Measurements from ENCODE around the gene SPDYE4. TPM values are rescaled to one million over a fixed set of nuclear protein-coding genes. Genes with fewer than 3 reads are reported as not detected.
A peak's percentile ranks its signal among the peaks of the same experiment; 100 is the strongest.
"Not testable (repeated sequence)": the region's sequence is repeated elsewhere in the genome, so short reads cannot be mapped to it uniquely, and the experiment has no call there.

Gene SPDYE4, protein sequence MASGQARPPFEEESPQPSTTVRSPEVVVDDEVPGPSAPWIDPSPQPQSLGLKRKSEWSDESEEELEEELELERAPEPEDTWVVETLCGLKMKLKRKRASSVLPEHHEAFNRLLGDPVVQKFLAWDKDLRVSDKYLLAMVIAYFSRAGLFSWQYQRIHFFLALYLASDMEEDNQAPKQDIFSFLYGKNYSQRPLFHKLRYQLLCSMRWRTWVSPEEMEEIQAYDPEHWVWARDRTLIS
- not detected in 2 replicates for total RNA-seq
- not detected in 2 replicates for polyA plus RNA-seq

GRCh38 chr17:8758137-8758596 lies at the start of gene SPDYE4:
SPDYE4 (minus strand) TSS chr17:8758546; CDS start chr17:8758382, 164 bp downstream.
- no peak for DNase-seq (ENCODE audit: low read depth in 1 of 2, low spot score in 1 of 2)
- Histone ChIP-seq H3K36me3 (no peaks in the 10 kb centered on the region), H3K4me3 (no peak within 1 kb of the TSS), H3K27me3 (no peaks in the 10 kb centered on the region), H3K4me1 (ENCODE audit: low read depth) (no peaks in the 10 kb centered on the region), H3K27ac (no peak within 1 kb of the TSS), H3K9me3 (ENCODE audit: low read depth) (no peaks in the 10 kb centered on the region)
- TF ChIP-seq, protein P1, sequence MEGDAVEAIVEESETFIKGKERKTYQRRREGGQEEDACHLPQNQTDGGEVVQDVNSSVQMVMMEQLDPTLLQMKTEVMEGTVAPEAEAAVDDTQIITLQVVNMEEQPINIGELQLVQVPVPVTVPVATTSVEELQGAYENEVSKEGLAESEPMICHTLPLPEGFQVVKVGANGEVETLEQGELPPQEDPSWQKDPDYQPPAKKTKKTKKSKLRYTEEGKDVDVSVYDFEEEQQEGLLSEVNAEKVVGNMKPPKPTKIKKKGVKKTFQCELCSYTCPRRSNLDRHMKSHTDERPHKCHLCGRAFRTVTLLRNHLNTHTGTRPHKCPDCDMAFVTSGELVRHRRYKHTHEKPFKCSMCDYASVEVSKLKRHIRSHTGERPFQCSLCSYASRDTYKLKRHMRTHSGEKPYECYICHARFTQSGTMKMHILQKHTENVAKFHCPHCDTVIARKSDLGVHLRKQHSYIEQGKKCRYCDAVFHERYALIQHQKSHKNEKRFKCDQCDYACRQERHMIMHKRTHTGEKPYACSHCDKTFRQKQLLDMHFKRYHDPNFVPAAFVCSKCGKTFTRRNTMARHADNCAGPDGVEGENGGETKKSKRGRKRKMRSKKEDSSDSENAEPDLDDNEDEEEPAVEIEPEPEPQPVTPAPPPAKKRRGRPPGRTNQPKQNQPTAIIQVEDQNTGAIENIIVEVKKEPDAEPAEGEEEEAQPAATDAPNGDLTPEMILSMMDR (IDR thresholded peaks at IDR 0.05; ENCODE audit: low read depth, low read length), result no peak

DNA sequence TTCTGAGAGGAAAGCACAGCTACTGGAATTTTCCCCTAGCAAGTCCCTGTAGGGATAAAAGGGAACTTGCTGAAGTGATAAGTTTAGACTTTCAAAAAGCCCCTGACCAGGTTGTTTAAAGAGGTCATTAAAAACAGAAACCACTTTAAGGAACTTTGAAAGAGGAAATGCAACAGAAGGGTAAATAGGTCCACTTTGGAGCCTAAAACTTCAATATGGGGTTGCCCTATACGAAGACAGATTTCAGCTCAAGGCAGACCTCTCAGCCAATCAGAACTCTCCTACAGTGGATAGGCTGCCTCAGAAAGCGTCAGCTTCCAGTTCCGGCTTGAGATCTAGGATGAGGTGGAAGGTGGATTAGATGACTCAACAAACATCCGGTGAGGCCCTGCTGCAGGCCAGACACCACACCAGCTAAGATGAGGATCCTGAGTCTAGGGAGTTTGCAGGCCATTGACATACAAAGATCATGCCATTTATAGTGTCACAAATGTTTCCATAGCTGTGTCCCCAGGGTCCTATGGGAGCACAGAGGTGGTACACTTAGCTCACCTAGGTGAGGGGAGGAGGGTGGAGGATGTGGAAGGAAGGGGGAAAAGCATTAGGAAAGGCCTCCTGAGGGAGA lies 48.7 kb upstream of the SPDYE4 start:
- H3K4me1 ChIP-seq (ENCODE audit: low read depth), result no peaks in the 10 kb centered on the region
- no peak overlapping the region for H3K4me3 ChIP-seq
- H3K27ac ChIP-seq, result no peak overlapping the region
- TF ChIP-seq, protein P1 (IDR thresholded peaks at IDR 0.05; ENCODE audit: low read depth, low read length), result no peak
- H3K9me3 ChIP-seq (ENCODE audit: low read depth), result no peaks in the 10 kb centered on the region
- no peaks in the 10 kb centered on the region for H3K27me3 ChIP-seq
- no peaks in the 10 kb centered on the region for H3K36me3 ChIP-seq
- no peak for DNase-seq (ENCODE audit: low read depth in 1 of 2, low spot score in 1 of 2)

- TF ChIP-seq, protein P1 (IDR thresholded peaks at IDR 0.05; ENCODE audit: low read depth, low read length), result no peak
- Histone ChIP-seq H3K36me3 (no peaks in the 10 kb centered on the region), H3K27me3 (no peaks in the 10 kb centered on the region), H3K4me1 (ENCODE audit: low read depth) (no peaks in the 10 kb centered on the region), H3K4me3 (no peak overlapping the region), H3K9me3 (ENCODE audit: low read depth) (no peaks in the 10 kb centered on the region), H3K27ac (no peak overlapping the region)
- DNase-seq (ENCODE audit: low read depth in 1 of 2, low spot score in 1 of 2), result no peak
These were observed 48.0 kb upstream of the SPDYE4 start for GRCh38 chr17:8806253-8806925.

DNA sequence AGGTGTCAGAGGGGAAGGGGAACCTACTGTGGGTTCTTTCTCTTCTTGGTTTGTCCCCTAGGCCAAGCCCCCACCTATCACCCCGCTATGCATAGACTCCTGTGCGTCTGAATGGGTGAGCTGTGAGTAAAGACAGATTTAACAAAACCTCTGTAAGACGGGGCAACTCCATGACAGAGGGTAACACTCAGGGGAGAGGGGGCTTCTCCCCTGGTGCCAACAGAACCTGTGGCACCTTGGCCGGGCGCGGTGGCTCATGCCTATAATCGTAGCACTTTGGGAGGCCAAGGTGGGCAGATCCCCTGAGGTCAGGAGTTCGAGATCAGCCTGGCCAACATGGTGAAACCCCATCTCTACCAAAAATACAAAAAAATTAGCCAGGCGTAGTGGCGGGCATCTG lies 47.0 kb upstream of the SPDYE4 start:
- H3K4me1 ChIP-seq (ENCODE audit: low read depth); H3K4me3 ChIP-seq; H3K27me3 ChIP-seq; H3K9me3 ChIP-seq (ENCODE audit: low read depth); H3K36me3 ChIP-seq; DNase-seq (ENCODE audit: low read depth in 1 of 2, low spot score in 1 of 2); H3K27ac ChIP-seq: not testable (repeated sequence)

DNA sequence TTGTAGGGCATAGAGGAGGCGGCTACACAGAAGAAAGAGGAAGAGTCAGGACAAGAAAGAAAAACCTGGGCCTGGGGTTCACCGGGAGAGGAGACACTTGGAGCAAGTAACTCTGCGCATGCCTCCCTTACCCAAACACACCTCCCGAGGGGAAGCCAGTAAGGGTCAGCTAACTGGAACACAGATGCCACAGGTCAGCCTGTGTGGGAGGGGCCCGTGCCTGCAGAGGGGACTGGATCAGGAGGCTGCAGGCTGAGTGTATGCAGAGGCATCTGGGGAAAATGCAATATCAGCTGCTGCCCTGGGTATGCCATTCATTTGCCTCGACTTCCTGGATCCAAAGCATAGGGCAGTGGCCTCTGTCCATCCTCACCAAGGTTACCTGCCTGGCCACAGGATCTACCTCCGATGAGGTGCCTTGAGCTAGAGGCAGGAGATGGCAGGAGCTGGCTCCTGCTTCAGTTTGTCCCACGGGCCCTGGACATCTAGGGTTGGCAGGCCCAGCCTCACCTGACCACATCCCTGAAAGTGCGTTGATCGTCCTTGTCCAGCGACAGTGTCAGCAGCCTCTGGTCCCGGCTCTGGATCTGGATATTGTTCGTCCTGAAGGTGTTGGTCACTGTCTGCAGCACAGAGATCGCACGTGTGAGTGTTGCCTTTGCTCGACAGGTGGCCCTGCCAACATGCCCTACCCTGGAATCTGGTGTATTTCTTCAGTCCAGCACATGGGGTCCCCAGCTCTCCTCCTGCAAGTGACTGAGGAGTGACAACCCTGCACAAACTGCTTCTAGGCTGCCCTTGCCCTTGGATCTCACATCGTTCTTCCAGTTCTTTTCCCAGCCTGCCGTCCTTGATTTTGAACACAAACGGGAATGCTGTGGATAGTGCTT lies 45.4 kb upstream of the SPDYE4 start:
- Histone ChIP-seq H3K9me3 (ENCODE audit: low read depth) (no peaks in the 10 kb centered on the region), H3K4me3 (no peak overlapping the region), H3K27ac (no peak overlapping the region), H3K36me3 (no peaks in the 10 kb centered on the region), H3K27me3 (peaks cover 6% of the 10 kb centered on the region), H3K4me1 (ENCODE audit: low read depth) (peaks cover 3% of the 10 kb centered on the region)
- peak in 1 of 2 donors; percentile 53 for DNase-seq (ENCODE audit: low read depth in 1 of 2, low spot score in 1 of 2)
- TF ChIP-seq, protein P1 (IDR thresholded peaks at IDR 0.05; ENCODE audit: low read depth, low read length), result no peak

Measured in cardiac muscle cell (in vitro differentiated cells and primary cell).